Uterus (tissue), 2 donors: ENCODE data around the gene SPA17.

Source experiments
- CTCF ChIP-seq, 4 experiments: fragments of 200-600 bp in 2 of 4; fragments of 450-650 bp in 2 of 4; sonication (generic) in 2 of 4; IDR thresholded peaks; one replicate each; pipeline ENCODE4 v1.5.1; 2016 to 2019; ENCODE audit warnings: antibody characterized with exemption in 4 of 4, mild to moderate bottlenecking in 2 of 4, moderate library complexity in 1 of 4
- POLR2A ChIP-seq, 2 donors: fragments of 450-650 bp; IDR thresholded peaks; one replicate each; pipeline ENCODE4 v1.6.1; 2016; ENCODE audit warnings: antibody characterized with exemption in 2 of 2, mild to moderate bottlenecking in 1 of 2, moderate library complexity in 1 of 2

GRCh38 chr11:124661553-124661952 lies 12.2 kb upstream of the SPA17 start:
- TF ChIP-seq POLR2A (IDR thresholded peaks at IDR 0.05) (no peak), CTCF (IDR thresholded peaks at IDR 0.05) (no peak)
